CD4-positive, CD25-positive, alpha-beta regulatory T cell (primary cell): ENCODE data around the gene CSH1. TPM values are rescaled to one million over a fixed set of nuclear protein-coding genes. Genes with fewer than 3 reads are reported as not detected.
"Not testable (repeated sequence)": the region's sequence is repeated elsewhere in the genome, so short reads cannot be mapped to it uniquely, and the experiment has no call there.

ENCODE experiments used
- ATAC-seq, 2 donors: fragments of 150-1000 bp; cut with Tn5 transposase; one replicate each; pipeline ENCODE4 v1.10.0; 2021; ENCODE audit warnings: low read depth in 2 of 2, moderate number of reproducible peaks in 2 of 2, moderate library complexity in 1 of 2
- DNase-seq, 3 donors: peaks; one replicate each; pipeline versions ENCODE4 v3.0.0 to v3.0.0-alpha.2; 2012 to 2022; ENCODE audit warnings: mixed read lengths in 1 of 3
- H3K27ac ChIP-seq: one replicate; pipeline ENCODE4 v1.7.0; 2013; ENCODE audit warnings: mild to moderate bottlenecking, low read length; ENCODE audit not compliant: insufficient read depth, poor library complexity, severe bottlenecking
- H3K27me3 ChIP-seq: one replicate; pipeline ENCODE4 v1.7.0; 2013; ENCODE audit warnings: low read length; ENCODE audit not compliant: control insufficient read depth, insufficient read depth
- H3K36me3 ChIP-seq: one replicate; pipeline ENCODE4 v1.7.0; 2013; ENCODE audit warnings: mild to moderate bottlenecking, low read length, moderate library complexity; ENCODE audit not compliant: control insufficient read depth, insufficient read depth
- H3K4me1 ChIP-seq: 2 replicates; pipeline ENCODE4 v1.7.0; 2013; ENCODE audit warnings: mild to moderate bottlenecking, low read length; ENCODE audit not compliant: insufficient read depth, control insufficient read depth, poor library complexity, severe bottlenecking
- H3K4me3 ChIP-seq: one replicate; pipeline ENCODE4 v1.7.0; 2013; ENCODE audit warnings: low read depth, mild to moderate bottlenecking, low read length, moderate library complexity
- H3K9me3 ChIP-seq, 2 experiments: 1 replicate in 1 of 2; 2 replicates in 1 of 2; pipeline ENCODE4 v1.7.0; 2013; ENCODE audit warnings: low read length in 2 of 2, mild to moderate bottlenecking in 1 of 2, moderate library complexity in 1 of 2; ENCODE audit not compliant: control insufficient read depth in 2 of 2
- H3K27ac Mint-ChIP-seq, 3 donors: one replicate each; pipeline ENCODE4 v1.8.0; 2020 to 2022; ENCODE audit warnings: mild to moderate bottlenecking in 3 of 3, mixed read lengths in 3 of 3, moderate library complexity in 2 of 3
- H3K27me3 Mint-ChIP-seq: one replicate; pipeline ENCODE4 v1.8.0; 2022; ENCODE audit warnings: mild to moderate bottlenecking, mixed read lengths
- H3K36me3 Mint-ChIP-seq: one replicate; pipeline ENCODE4 v1.8.0; 2020; ENCODE audit warnings: mixed read lengths
- H3K4me1 Mint-ChIP-seq, 4 donors: one replicate each; pipeline ENCODE4 v1.8.0; 2020 to 2022; ENCODE audit warnings: mixed read lengths in 4 of 4, mild to moderate bottlenecking in 1 of 4
- H3K4me3 Mint-ChIP-seq, 4 donors: one replicate each; pipeline ENCODE4 v1.8.0; 2020 to 2022; ENCODE audit warnings: mild to moderate bottlenecking in 4 of 4, mixed read lengths in 4 of 4, moderate library complexity in 3 of 4
- H3K9me3 Mint-ChIP-seq, 7 donors: one replicate each; pipeline ENCODE4 v1.8.0; 2020 to 2022; ENCODE audit warnings: mixed read lengths in 7 of 7, mild to moderate bottlenecking in 3 of 7, moderate library complexity in 2 of 7
- polyA plus RNA-seq, 4 donors: library from polyadenylated mRNA; unstranded; fragments of 300-500 nt; fragmentation: Illumina TruSeq; gene quantifications; one replicate each; pipeline ENCODE4 v1.2.3, GENCODE V29; 2021
- total RNA-seq: library from RNA; stranded (reverse); gene quantifications from one replicate; pipeline ENCODE4 v1.2.3, GENCODE V29; 2022

Gene CSH1
- total and polyA plus RNA-seq, 5 donors from 2014 or later, result 11.7 TPM; not detected in 4

GRCh38 chr17:63917646-63918045 is 21.3 kb upstream of the CSH1 start:
- no peak for DNase-seq
- ATAC-seq, result no peak
- no peaks in the 10 kb centered on the region for H3K9me3 ChIP-seq
- no peaks in the 10 kb centered on the region for H3K36me3 ChIP-seq
- no peaks in the 10 kb centered on the region for H3K36me3 Mint-ChIP-seq
- H3K4me3 ChIP-seq, result no peak overlapping the region
- peaks cover 7% of the 10 kb centered on the region for H3K4me1 ChIP-seq
- no peak overlapping the region for H3K27ac Mint-ChIP-seq
- H3K27me3 ChIP-seq, result no peaks in the 10 kb centered on the region
- no peaks in the 10 kb centered on the region for H3K9me3 Mint-ChIP-seq
- no peak overlapping the region for H3K27ac ChIP-seq
- H3K4me1 Mint-ChIP-seq, result peaks cover 0 to 10% (median 6%) of the 10 kb centered on the region in 4 donors
- no peak overlapping the region for H3K4me3 Mint-ChIP-seq
- H3K27me3 Mint-ChIP-seq, result peaks cover 7% of the 10 kb centered on the region

GRCh38 chr17:63917206-63917605 is 20.8 kb upstream of the CSH1 start:
- not testable (repeated sequence) for H3K4me1 ChIP-seq, H3K27ac ChIP-seq, H3K27me3 Mint-ChIP-seq, DNase-seq, H3K9me3 ChIP-seq, H3K36me3 ChIP-seq, ATAC-seq, H3K36me3 Mint-ChIP-seq, H3K4me1 Mint-ChIP-seq, H3K27ac Mint-ChIP-seq, H3K4me3 ChIP-seq, H3K27me3 ChIP-seq, H3K9me3 Mint-ChIP-seq, H3K4me3 Mint-ChIP-seq

- H3K27ac ChIP-seq, result no peak overlapping the region
- no peaks in the 10 kb centered on the region for H3K27me3 ChIP-seq
- H3K4me3 ChIP-seq, result no peak overlapping the region
- DNase-seq (no peak), ATAC-seq (no peak)
- Mint-ChIP-seq H3K36me3 (no peaks in the 10 kb centered on the region), H3K9me3 (no peaks in the 10 kb centered on the region), H3K27ac (no peak overlapping the region), H3K27me3 (peaks cover 8% of the 10 kb centered on the region), H3K4me3 (no peak overlapping the region), H3K4me1 (peaks cover 0 to 10% (median 7%) of the 10 kb centered on the region in 4 donors)
- peaks cover 7% of the 10 kb centered on the region for H3K4me1 ChIP-seq
- H3K9me3 ChIP-seq, result no peaks in the 10 kb centered on the region
- H3K36me3 ChIP-seq, result no peaks in the 10 kb centered on the region
Measured at GRCh38 chr17:63916566-63917185, 20.3 kb upstream of the CSH1 start.

GRCh38 chr17:63915753-63916152 is 19.4 kb upstream of the CSH1 start:
- not testable (repeated sequence) for H3K9me3 ChIP-seq, H3K4me3 Mint-ChIP-seq, H3K9me3 Mint-ChIP-seq, H3K4me1 Mint-ChIP-seq, DNase-seq, H3K36me3 ChIP-seq, H3K27me3 ChIP-seq, H3K36me3 Mint-ChIP-seq, ATAC-seq, H3K4me3 ChIP-seq, H3K27ac ChIP-seq, H3K27me3 Mint-ChIP-seq, H3K4me1 ChIP-seq
- H3K27ac Mint-ChIP-seq, result peak overlapping the region in 1 of 3 donors; percentile 75

- H3K9me3 ChIP-seq, result no peaks in the 10 kb centered on the region
- H3K9me3 Mint-ChIP-seq, result no peaks in the 10 kb centered on the region
- no peaks in the 10 kb centered on the region for H3K36me3 ChIP-seq
- H3K4me1 ChIP-seq, result peaks cover 6% of the 10 kb centered on the region
- ATAC-seq, result no peak
- no peak overlapping the region for H3K4me3 Mint-ChIP-seq
- H3K27ac ChIP-seq, result no peak overlapping the region
- H3K4me1 Mint-ChIP-seq, result peaks cover 0 to 8% (median 6%) of the 10 kb centered on the region in 4 donors
- H3K27me3 Mint-ChIP-seq, result peaks cover 8% of the 10 kb centered on the region
- no peak overlapping the region for H3K4me3 ChIP-seq
- H3K27me3 ChIP-seq, result no peaks in the 10 kb centered on the region
- no peak for DNase-seq
- no peak overlapping the region for H3K27ac Mint-ChIP-seq
- no peaks in the 10 kb centered on the region for H3K36me3 Mint-ChIP-seq
Measured at GRCh38 chr17:63914471-63914870, 18.1 kb upstream of the CSH1 start.

GRCh38 chr17:63911657-63912100 is 15.3 kb upstream of the CSH1 start:
- Mint-ChIP-seq H3K9me3 (no peaks in the 10 kb centered on the region), H3K36me3 (no peaks in the 10 kb centered on the region), H3K4me3 (no peak overlapping the region), H3K27ac (no peak overlapping the region), H3K27me3 (peaks cover 8% of the 10 kb centered on the region), H3K4me1 (peaks cover 0 to 2% (median under 1%) of the 10 kb centered on the region in 4 donors)
- peak; percentile 43 to 54 (median 51) for DNase-seq
- no peak overlapping the region for H3K27ac ChIP-seq
- H3K9me3 ChIP-seq, result no peaks in the 10 kb centered on the region
- ATAC-seq, result peak; percentile 65 to 73
- no peaks in the 10 kb centered on the region for H3K27me3 ChIP-seq
- no peak overlapping the region for H3K4me3 ChIP-seq
- no peaks in the 10 kb centered on the region for H3K4me1 ChIP-seq
- no peaks in the 10 kb centered on the region for H3K36me3 ChIP-seq

- no peak for ATAC-seq
- no peaks in the 10 kb centered on the region for H3K36me3 Mint-ChIP-seq
Measured at GRCh38 chr17:63911041-63911635, 14.8 kb upstream of the CSH1 start, which contains the start of gene CSHL1. Gene CSHL1, minus strand, starts transcription at chr17:63911258. Its CDS starts 62 bp downstream, at chr17:63911196.

GRCh38 chr17:63910096-63910495 is 13.7 kb upstream of the CSH1 start:
- Mint-ChIP-seq H3K36me3 (no peaks in the 10 kb centered on the region), H3K27me3 (peaks cover 8% of the 10 kb centered on the region), H3K4me3 (no peak overlapping the region), H3K4me1 (peaks cover 0 to 2% (median under 1%) of the 10 kb centered on the region in 4 donors), H3K9me3 (no peaks in the 10 kb centered on the region), H3K27ac (no peak overlapping the region)
- DNase-seq (no peak), ATAC-seq (no peak)
- Histone ChIP-seq H3K27me3 (no peaks in the 10 kb centered on the region), H3K4me1 (no peaks in the 10 kb centered on the region), H3K4me3 (no peak overlapping the region), H3K9me3 (no peaks in the 10 kb centered on the region), H3K36me3 (no peaks in the 10 kb centered on the region), H3K27ac (no peak overlapping the region)

More at GRCh38 chr17:63911041-63911635, 14.8 kb upstream of the CSH1 start, which contains the start of gene CSHL1:
- H3K27ac ChIP-seq, result no peak within 1 kb of the TSS
- no peak within 1 kb of the TSS for H3K4me3 Mint-ChIP-seq
- no peaks in the 10 kb centered on the region for H3K4me1 ChIP-seq
- no peak within 1 kb of the TSS for H3K27ac Mint-ChIP-seq
- no peaks in the 10 kb centered on the region for H3K36me3 ChIP-seq
- H3K9me3 Mint-ChIP-seq, result no peaks in the 10 kb centered on the region
- peaks cover 0 to 2% (median under 1%) of the 10 kb centered on the region in 4 donors for H3K4me1 Mint-ChIP-seq
- H3K4me3 ChIP-seq, result no peak within 1 kb of the TSS
- H3K27me3 Mint-ChIP-seq, result peaks cover 8% of the 10 kb centered on the region
- no peaks in the 10 kb centered on the region for H3K9me3 ChIP-seq
- no peak for DNase-seq
- H3K27me3 ChIP-seq, result no peaks in the 10 kb centered on the region
